NCI-H1436 (cell line): ENCODE measurements around the gene EMC6.

Source experiments
- DNase-seq: peaks from one replicate; lab custom pipeline; 2025; lab: John Stamatoyannopoulos, UW

The EMC6 gene

GRCh38 chr17:3668279-3669084, at the start of gene EMC6, which contains the start of gene TAX1BP3:
TSS of gene EMC6 (plus strand) at chr17:3668812. CDS start at chr17:3669147, 335 bp downstream.
TSS of gene TAX1BP3 (minus strand) at chr17:3668578. CDS start at chr17:3668526, 52 bp downstream.
- peak; percentile 97 for DNase-seq

DNA sequence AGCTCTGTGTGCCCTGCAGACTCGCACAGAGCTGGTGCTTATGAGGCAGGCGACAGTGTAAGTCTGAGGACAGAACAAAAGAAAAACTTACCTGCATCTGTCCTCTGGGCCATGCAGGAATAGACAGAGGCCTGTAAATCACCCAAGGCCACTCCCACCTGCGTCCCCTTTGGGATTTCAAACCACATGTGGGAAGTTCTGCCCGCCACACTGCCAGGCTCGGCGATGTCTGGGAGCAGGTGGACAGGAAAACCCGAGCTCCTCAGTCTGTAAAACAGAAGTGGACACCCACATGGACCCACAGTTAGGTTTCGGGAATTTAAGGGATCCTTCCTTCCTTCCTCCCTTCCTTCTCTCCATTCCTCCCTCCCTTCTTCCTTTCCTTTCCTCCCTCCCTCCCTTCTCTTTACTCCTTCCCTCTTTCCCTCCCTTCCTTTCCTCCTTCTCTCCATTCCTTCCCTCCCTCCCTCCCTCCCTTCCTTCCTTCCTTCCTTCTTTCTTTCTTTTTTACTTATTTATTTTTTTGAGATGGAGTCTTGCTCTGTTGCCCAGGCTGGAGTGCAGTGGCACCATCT, 47.4 kb upstream of the EMC6 start:
- no peak for DNase-seq

GRCh38 chr17:3622977-3623594, 45.5 kb upstream of the EMC6 start:
- no peak for DNase-seq

DNA sequence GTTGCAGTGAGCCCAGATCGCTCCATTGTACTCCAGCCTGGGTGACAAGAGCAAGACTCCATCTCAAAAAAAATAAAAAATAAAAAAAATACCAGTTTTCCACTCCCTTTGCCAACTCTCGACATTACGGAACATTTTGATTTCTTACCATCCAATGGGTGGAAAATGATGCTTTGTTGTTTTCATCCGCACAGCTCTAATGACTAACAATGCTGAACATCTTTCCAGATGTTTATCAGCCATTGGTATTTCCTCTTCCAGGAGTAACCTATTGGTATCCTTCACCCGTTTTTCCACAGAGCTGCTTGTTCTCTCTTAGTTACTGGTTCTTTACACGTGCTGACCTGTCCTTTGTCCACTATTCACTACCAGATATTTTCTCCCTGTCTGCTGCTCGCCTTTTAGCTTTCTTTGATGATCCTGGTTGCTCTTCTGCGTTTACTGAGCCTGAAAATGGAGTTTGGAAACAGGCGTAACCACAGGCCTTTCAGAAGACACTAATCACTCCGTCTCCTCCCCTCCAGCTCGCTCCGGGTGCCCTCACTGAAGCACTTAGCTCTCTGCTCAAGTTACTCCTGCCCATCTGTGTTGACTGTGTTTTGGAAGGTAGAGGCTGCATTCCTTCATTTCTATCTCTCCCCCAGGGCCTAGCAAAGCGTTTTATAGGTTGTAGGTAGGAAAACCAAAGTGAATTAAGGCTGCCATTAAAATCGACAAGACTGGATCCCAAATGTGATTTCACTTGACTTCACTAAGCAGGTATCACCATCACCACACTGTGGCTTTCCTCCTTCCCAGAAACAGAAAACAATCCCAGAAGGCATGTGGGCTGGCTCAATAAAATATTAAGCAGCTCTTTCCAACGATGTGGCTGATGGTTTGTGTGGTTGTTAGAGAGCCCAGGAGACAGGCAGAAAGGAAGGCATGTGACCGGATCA, 41.5 kb upstream of the EMC6 start:
- DNase-seq = no peak

GRCh38 chr17:3627769-3628167, 40.8 kb upstream of the EMC6 start:
- DNase-seq = no peak

GRCh38 chr17:3630781-3631180, 37.8 kb upstream of the EMC6 start:
- no peak for DNase-seq

- DNase-seq = no peak
Measured at GRCh38 chr17:3632287-3632686, 36.3 kb upstream of the EMC6 start.

DNA sequence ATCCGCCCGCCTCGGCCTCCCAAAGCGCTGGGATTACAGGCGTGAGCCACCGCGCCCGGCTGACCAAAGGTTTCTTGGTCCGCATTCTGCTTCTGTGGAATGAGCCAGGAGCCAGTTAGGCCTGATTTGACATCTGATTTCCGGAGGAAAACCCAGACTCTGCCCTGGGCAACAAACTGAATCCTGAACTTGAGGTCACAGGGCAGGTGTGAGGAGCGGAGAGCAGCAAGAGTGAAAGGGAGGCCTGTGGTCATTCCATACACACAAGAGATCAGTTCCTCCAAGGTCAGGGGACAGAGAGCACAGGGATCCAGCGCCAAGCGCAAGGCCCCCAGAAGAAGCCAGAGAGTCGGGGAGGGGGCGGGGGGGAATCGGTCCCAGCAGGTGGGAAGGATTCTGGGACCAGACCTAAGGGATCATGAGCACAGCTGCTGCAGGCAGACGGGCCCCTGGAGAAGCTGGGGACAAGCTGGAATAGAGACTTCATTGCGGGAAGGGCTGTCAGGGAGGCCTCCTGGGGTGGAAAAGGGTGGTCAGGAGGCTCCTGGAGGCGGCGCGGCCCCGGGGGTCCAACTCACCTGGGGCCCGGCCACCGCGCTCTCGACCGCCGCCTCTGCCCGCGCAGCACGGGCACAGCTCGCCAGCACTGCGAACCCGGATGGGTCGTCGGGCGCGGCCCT, 33.0 kb upstream of the EMC6 start:
- DNase-seq = no peak

- DNase-seq = peak; percentile 95
Measured at GRCh38 chr17:3636154-3636907, 32.3 kb upstream of the EMC6 start, which contains the start of the genes CTNS and SHPK. TSS of gene CTNS (plus strand) at chr17:3636760. CDS start at chr17:3640207, 3,447 bp downstream. TSS of gene SHPK (minus strand) at chr17:3636250. CDS start at chr17:3636219, 31 bp downstream.

DNA sequence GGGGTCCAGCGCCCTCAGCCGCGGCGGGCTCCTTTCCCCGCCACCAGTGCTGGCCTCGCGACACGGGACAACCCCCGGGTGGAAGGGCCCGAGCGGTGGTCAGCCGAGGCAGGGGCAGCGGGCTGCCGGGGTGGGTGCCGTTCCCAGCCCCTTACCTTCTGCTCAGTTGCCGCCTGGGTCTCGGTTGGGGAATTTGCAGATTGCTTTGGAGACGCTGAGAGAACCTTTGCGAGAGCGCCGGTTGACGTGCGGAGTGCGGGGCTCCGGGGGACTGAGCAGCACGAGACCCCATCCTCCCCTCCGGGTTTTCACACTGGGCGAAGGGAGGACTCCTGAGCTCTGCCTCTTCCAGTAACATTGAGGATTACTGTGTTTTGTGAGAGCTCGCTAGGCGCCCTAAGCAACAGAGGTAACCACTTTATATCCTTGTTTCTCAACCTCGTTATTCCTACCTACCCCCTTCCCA, 31.7 kb upstream of the EMC6 start:
- DNase-seq = no peak

DNA sequence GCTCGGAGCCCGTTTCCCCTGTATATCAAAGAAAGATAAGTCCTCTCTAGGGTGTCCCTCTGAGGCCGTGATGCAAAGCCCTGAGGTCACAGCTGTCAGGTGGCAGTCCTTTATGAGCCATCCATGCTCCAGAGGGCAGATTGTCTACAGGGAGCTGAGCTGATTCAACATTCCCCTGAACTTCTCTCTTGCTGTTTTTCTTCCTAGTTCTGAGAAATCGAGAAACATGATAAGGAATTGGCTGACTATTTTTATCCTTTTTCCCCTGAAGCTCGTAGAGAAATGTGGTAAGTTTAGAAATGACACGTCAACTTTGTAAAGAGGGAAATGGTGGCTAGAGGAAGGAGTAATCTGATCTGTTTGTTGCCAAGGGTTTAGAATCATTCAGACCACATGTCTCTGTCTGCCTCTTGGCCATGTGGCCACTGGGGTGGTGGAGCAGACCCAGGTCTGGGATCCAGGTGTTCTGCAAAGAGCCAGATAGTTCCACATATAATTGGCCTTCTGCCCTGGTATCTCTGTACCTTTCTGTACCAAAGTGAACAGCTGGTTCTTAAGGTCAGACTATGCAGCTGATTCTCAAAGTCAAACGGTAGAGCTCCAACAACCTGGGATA, 28.5 kb upstream of the EMC6 start:
- DNase-seq = no peak

DNA sequence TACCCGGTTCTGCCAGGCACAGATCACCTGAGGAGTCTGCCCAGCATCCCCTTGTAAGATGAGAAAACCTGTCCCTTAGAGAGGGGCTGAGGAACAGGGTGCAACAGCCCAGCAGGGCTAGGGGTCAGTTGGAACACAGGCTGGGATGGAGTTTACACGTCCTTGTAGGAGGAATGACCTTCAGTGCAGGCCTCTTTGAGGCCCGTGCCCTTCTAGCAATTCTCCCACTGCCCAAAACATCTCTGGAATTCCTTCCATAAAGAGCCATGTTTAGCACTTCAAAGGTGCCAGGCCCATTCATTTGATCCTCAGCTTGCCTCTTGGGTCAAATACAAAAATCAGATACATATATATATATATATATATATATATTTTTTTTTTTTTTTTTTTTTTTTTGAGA, 27.6 kb upstream of the EMC6 start:
- no peak for DNase-seq

GRCh38 chr17:3641717-3642486, 26.7 kb upstream of the EMC6 start:
- DNase-seq = no peak

GRCh38 chr17:3643889-3644349, 24.7 kb upstream of the EMC6 start:
- DNase-seq = no peak

- DNase-seq = no peak
Measured at GRCh38 chr17:3645310-3645709, 23.3 kb upstream of the EMC6 start.

DNA sequence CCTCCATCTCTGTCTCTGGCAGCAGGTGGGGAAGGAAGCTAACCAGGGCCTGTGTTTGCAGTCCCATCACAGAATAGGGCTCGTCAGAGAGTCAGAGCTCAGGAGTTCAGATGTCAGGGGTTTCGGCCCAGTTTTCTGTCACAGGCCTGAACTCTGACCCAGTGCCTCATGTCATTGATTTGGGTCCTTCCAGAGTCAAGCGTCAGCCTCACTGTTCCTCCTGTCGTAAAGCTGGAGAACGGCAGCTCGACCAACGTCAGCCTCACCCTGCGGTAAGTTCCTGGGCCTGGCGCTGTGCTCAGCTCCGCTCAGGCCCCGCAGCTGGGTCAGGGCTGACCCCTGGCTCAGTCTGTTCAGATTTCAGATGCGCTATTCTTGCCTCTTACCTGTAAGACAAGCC, 21.4 kb upstream of the EMC6 start:
- no peak for DNase-seq

- DNase-seq = peak; percentile 68
Measured at GRCh38 chr17:3647769-3648555, 20.6 kb upstream of the EMC6 start.

DNA sequence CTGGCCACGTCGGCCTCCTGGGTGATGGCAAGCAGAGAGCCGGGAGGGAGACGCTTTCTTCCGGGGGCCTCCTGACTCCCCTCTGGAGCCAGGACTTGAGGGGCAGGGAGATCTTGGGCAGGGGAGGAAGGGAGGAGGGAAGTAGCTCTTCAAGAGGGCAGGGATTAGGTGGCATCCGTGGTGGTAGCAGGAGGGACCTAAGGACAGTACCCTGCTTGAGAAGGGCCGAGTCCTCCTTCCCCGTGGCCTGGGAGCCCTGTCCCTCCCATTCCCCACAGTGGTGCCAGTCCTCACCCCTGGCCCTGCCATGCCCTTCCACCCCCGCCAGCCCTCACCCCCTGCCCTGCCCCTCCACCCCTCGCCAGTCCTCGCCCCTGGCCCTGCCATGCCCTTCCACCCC, 12.8 kb upstream of the EMC6 start:
- DNase-seq = no peak
